GM20000 (cell line): ENCODE measurements around the gene GADL1.

ENCODE experiments used
- DNase-seq: peaks from one replicate; pipeline ENCODE4 v3.0.0; 2012; ENCODE audit warnings: low spot score
- CTCF ChIP-seq: IDR thresholded peaks from 2 replicates; pipeline ENCODE4 v1.5.1; 2012; ENCODE audit warnings: mild to moderate bottlenecking, control low read depth; ENCODE audit errors: extremely low read depth, missing control alignments

GADL1 gene

GRCh38 chr3:30894521-30895251 is at the start of gene GADL1:
Gene GADL1 (minus strand): TSS chr3:30894661. CDS start chr3:30894614, 47 bp downstream.
- peak; percentile 13 for DNase-seq
- TF ChIP-seq CTCF, result no peak

GRCh38 chr3:30944124-30944523 is 49.7 kb upstream of the GADL1 start:
- no peak for TF ChIP-seq CTCF

DNA sequence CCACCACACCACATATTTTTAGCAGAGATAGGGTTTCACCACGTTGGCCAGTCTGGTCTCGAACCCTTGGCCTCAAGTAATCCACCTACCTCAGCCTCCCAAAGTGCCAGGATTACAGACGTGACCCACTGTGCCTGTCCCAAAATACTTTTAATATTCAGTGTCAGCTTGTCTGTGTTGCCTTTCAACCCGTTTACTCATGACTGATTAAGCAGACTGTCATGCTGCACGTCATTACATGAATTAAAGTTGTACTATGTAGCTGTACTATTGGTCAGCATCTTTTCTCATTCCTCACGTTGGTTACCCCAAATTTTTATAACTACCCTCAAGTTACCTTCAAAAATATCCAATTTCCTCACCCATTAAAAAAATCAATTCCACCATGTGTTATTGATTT is 48.7 kb upstream of the GADL1 start:
- DNase-seq, result no peak
- TF ChIP-seq CTCF, result no peak

More at GRCh38 chr3:30944124-30944523, 49.7 kb upstream of the GADL1 start:
- DNase-seq, result no peak

DNA sequence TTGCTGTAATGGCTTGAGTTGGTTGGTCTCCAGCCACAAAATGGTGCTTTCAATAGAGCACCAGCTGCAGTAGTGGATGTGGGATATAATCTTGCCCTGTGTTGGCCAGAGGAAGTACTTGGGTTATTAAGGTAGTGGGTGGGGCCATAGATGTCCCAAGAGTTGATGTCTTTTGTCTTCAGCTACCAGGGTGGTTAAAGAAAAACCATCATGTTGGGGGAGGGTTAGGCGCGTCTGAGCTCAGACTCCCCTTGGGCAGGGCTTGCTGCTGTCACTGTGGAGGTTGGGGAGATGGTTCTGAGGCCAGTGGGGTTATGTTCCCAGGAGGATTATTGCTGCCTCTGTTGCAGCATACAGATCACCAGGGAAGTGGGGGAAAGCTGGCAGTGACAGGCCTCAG is 46.9 kb upstream of the GADL1 start:
- TF ChIP-seq CTCF, result no peak
- no peak for DNase-seq

DNA sequence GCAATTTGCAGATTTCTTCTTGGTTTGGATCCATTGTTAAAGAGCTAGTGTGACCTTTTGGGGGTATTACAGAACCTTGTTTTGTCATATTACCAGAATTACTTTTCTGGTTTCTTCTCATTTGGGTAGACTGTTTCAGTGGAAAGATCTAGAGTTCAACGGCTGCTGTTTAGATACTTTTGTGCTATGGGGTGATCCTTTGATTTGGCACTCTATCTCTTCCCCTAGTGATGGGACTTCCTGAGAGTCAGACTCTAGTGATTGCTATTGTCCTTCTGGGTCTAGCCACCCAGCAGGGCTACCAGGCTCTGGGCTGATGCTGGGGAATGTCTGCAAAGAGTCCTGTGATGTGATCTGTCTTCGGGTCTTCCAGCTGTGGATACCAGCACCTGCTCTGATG is 46.3 kb upstream of the GADL1 start:
- no peak for DNase-seq
- TF ChIP-seq CTCF, result no peak

GRCh38 chr3:30934208-30934550 is 39.7 kb upstream of the GADL1 start:
- no peak for TF ChIP-seq CTCF
- DNase-seq, result peak; percentile 10

DNA sequence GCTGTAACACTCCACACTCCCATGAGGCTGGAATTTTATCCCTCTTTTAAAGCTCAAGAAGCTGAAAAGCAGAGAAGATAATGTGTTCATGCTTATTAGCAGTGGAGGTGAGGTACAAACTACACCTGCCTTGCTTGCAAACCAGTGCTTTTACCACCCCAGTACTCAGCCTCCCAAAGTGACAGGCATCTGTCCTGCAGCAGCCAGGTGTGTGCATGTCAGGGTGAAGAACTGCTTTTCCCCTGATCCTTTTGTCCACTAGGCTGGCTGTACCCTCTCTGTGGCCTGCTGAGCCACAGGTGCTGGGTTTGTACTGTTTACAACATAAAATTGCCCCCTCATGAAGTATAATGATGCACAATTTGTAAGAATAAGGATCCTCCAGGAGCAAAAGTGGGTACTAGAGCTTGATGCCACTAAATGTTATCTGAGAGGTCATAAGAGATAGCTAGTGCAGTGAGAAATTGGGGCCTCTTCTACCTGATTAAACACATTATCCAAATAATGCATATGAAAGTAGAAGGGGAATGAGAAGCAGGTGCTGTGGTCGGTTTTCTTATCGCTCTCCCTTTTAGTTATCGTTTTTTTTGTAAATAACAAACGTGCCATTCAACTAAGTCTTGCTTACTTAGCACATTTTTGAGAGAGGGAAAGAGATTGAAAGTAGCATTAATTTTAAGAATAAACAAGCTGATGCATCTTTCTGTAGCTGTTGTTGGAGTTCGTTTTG is 39.2 kb upstream of the GADL1 start:
- no peak for DNase-seq
- TF ChIP-seq CTCF, result no peak
